ENCODE results near the gene NDC80.

NDC80 gene

DNA sequence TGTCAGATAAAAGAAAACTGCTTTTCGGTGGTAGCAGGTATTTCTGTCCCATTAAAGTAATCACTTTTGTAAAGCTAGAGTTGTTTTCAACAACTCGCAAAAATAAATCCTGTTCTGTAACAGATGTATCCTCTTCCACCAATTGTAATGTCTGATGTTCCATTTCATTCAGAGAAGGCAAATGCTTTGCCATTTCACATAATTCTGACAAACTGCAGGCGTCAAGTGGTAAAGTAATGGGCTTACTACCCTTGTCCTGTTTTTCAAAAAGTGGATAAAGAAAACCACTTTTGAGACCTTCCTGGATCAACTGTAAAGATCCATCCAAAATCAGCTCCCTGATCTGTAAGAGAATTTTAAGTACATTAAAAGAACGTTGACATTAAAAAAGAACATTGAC is 16.7 kb upstream of the NDC80 start:
- 100% methylated on average over 4 of the region's 4 CpGs for WGBS
- no peak overlapping the region for H2AFZ ChIP-seq (ENCODE audit: low read depth, low read length)
- no peak overlapping the region for H3K23ac ChIP-seq (ENCODE audit: low read length in 2 of 2)
- no peak overlapping the region for H2BK12ac ChIP-seq (ENCODE audit: low read length in 2 of 2)
- H3K4ac ChIP-seq (ENCODE audit: low read depth in 1 of 2, low read length in 2 of 2): no peak overlapping the region
- no peaks in the 10 kb centered on the region for H3K9me3 ChIP-seq (ENCODE audit: control insufficient read depth, low read length)
- no peaks in the 10 kb centered on the region for H3K4me1 ChIP-seq (ENCODE audit: control insufficient read depth, insufficient read depth, low read depth, low read length)
- H3K36me3 ChIP-seq (ENCODE audit: control insufficient read depth in 1 of 2, insufficient read depth in 2 of 2, low read depth in 1 of 2, low read length in 2 of 2): peaks cover 0 to 7% of the 10 kb centered on the region in 2 experiments
- DNase-seq: no peak
- no peak overlapping the region for H2BK5ac ChIP-seq (ENCODE audit: low read depth, low read length, poor library complexity, severe bottlenecking)
- no peak overlapping the region for H3K27ac ChIP-seq (ENCODE audit: low read length, poor library complexity, severe bottlenecking)
- no peaks in the 10 kb centered on the region for H3K27me3 ChIP-seq (ENCODE audit: control insufficient read depth in 1 of 2, insufficient read depth in 1 of 2, low read length in 2 of 2)
- H4K8ac ChIP-seq (ENCODE audit: low read length): no peak overlapping the region
- no peak overlapping the region for H2AK5ac ChIP-seq (ENCODE audit: low read length, severe bottlenecking)
- H3K4me2 ChIP-seq (ENCODE audit: low read length, poor library complexity, severe bottlenecking): no peak overlapping the region
- H3K79me1 ChIP-seq (replicated peaks; ENCODE audit: low read length, poor library complexity, severe bottlenecking): peaks cover 11% of the 10 kb centered on the region
- no peak overlapping the region for H2BK15ac ChIP-seq (ENCODE audit: low read depth, poor library complexity, severe bottlenecking)
- H3K4me3 ChIP-seq (ENCODE audit: insufficient read depth in 1 of 2, low read depth in 1 of 2, low read length in 2 of 2): no peak overlapping the region
- no peak overlapping the region for H3K18ac ChIP-seq (ENCODE audit: low read depth in 1 of 2, low read length in 2 of 2)
- no peak overlapping the region for H3K14ac ChIP-seq (ENCODE audit: low read length in 2 of 2)
- no peak overlapping the region for H2BK120ac ChIP-seq (ENCODE audit: low read depth, low read length)
- no peak overlapping the region for H3K9ac ChIP-seq (ENCODE audit: low read length)
- H4K91ac ChIP-seq (ENCODE audit: low read length): no peak overlapping the region

DNA sequence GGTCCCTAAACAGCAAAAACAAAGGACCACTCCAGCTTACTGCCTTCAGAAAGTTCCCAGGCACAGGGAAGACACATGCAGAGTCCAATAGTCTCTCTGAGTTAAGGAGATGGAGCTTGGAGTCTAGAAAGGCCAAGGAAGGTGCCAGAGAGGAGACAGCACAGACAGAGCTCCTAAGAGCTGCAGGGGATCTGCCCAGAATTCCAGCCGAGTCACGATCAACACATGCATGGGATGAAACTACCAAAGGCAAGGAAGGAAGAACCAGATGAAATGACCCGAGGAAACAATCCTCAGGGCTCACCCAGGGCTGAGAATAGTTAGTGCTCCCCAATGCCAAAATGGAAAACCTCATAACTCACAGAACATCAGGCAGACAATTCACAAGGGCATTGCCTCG is 15.5 kb upstream of the NDC80 start:
- WGBS: 53% methylated on average over 3 of the region's 4 CpGs
- Histone ChIP-seq H3K4me3 (ENCODE audit: insufficient read depth in 1 of 2, low read depth in 1 of 2, low read length in 2 of 2) (no peak overlapping the region), H3K9me3 (ENCODE audit: control insufficient read depth, low read length) (no peaks in the 10 kb centered on the region), H3K4me2 (ENCODE audit: low read length, poor library complexity, severe bottlenecking) (no peak overlapping the region), H4K8ac (ENCODE audit: low read length) (no peak overlapping the region), H3K23ac (ENCODE audit: low read length in 2 of 2) (no peak overlapping the region), H2BK120ac (ENCODE audit: low read depth, low read length) (no peak overlapping the region), H4K91ac (ENCODE audit: low read length) (no peak overlapping the region), H2AK5ac (ENCODE audit: low read length, severe bottlenecking) (no peak overlapping the region), H3K4me1 (ENCODE audit: control insufficient read depth, insufficient read depth, low read depth, low read length) (no peaks in the 10 kb centered on the region), H3K18ac (ENCODE audit: low read depth in 1 of 2, low read length in 2 of 2) (no peak overlapping the region), H3K36me3 (ENCODE audit: control insufficient read depth in 1 of 2, insufficient read depth in 2 of 2, low read depth in 1 of 2, low read length in 2 of 2) (peaks cover 0 to 7% of the 10 kb centered on the region in 2 experiments), H2AFZ (ENCODE audit: low read depth, low read length) (no peak overlapping the region), H2BK12ac (ENCODE audit: low read length in 2 of 2) (no peak overlapping the region), H3K27ac (ENCODE audit: low read length, poor library complexity, severe bottlenecking) (no peak overlapping the region), H2BK5ac (ENCODE audit: low read depth, low read length, poor library complexity, severe bottlenecking) (no peak overlapping the region), H3K27me3 (ENCODE audit: control insufficient read depth in 1 of 2, insufficient read depth in 1 of 2, low read length in 2 of 2) (no peaks in the 10 kb centered on the region), H3K4ac (ENCODE audit: low read depth in 1 of 2, low read length in 2 of 2) (no peak overlapping the region), H3K14ac (ENCODE audit: low read length in 2 of 2) (no peak overlapping the region), H2BK15ac (ENCODE audit: low read depth, poor library complexity, severe bottlenecking) (no peak overlapping the region), H3K9ac (ENCODE audit: low read length) (no peak overlapping the region), H3K79me1 (replicated peaks; ENCODE audit: low read length, poor library complexity, severe bottlenecking) (peaks cover 11% of the 10 kb centered on the region)
- DNase-seq: no peak

DNA sequence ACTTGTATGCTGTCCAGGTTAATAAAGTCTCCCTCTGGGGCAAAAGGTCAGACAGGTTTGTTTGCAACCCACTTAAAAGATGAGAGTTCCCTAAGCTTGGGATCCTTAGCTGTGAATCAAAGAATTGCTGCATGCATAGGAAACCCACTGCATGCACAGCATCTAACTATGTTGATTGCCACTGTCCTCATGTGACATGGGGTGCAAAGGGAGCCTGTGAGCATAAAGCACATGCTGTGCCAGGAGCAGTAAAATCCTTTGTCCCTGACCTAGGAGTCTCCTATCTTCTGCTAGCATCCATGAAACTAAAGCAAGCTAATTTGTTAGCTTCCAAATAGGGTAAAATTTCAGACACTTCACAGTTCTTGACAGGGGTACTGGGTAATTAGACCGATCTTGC is 13.8 kb upstream of the NDC80 start:
- no peak overlapping the region for H2BK5ac ChIP-seq (ENCODE audit: low read depth, low read length, poor library complexity, severe bottlenecking)
- peaks cover 11% of the 10 kb centered on the region for H3K79me1 ChIP-seq (replicated peaks; ENCODE audit: low read length, poor library complexity, severe bottlenecking)
- H2AK5ac ChIP-seq (ENCODE audit: low read length, severe bottlenecking): no peak overlapping the region
- H4K91ac ChIP-seq (ENCODE audit: low read length): no peak overlapping the region
- DNase-seq: no peak
- H3K4me3 ChIP-seq (ENCODE audit: insufficient read depth in 1 of 2, low read depth in 1 of 2, low read length in 2 of 2): no peak overlapping the region
- 100% methylated on average over 1 of the region's 1 CpG for WGBS
- no peak overlapping the region for H2BK15ac ChIP-seq (ENCODE audit: low read depth, poor library complexity, severe bottlenecking)
- H3K18ac ChIP-seq (ENCODE audit: low read depth in 1 of 2, low read length in 2 of 2): no peak overlapping the region
- H2BK120ac ChIP-seq (ENCODE audit: low read depth, low read length): no peak overlapping the region
- no peak overlapping the region for H4K8ac ChIP-seq (ENCODE audit: low read length)
- no peak overlapping the region for H3K23ac ChIP-seq (ENCODE audit: low read length in 2 of 2)
- no peak overlapping the region for H3K9ac ChIP-seq (ENCODE audit: low read length)
- no peak overlapping the region for H3K4ac ChIP-seq (ENCODE audit: low read depth in 1 of 2, low read length in 2 of 2)
- no peak overlapping the region for H2BK12ac ChIP-seq (ENCODE audit: low read length in 2 of 2)
- H2AFZ ChIP-seq (ENCODE audit: low read depth, low read length): no peak overlapping the region
- H3K27me3 ChIP-seq (ENCODE audit: control insufficient read depth in 1 of 2, insufficient read depth in 1 of 2, low read length in 2 of 2): no peaks in the 10 kb centered on the region
- H3K9me3 ChIP-seq (ENCODE audit: control insufficient read depth, low read length): no peaks in the 10 kb centered on the region
- no peak overlapping the region for H3K27ac ChIP-seq (ENCODE audit: low read length, poor library complexity, severe bottlenecking)
- H3K4me2 ChIP-seq (ENCODE audit: low read length, poor library complexity, severe bottlenecking): no peak overlapping the region
- no peak overlapping the region for H3K14ac ChIP-seq (ENCODE audit: low read length in 2 of 2)
- no peaks in the 10 kb centered on the region for H3K4me1 ChIP-seq (ENCODE audit: control insufficient read depth, insufficient read depth, low read depth, low read length)
- peaks cover 3 to 19% of the 10 kb centered on the region in 2 experiments for H3K36me3 ChIP-seq (ENCODE audit: control insufficient read depth in 1 of 2, insufficient read depth in 2 of 2, low read depth in 1 of 2, low read length in 2 of 2)

GRCh38 chr18:2559249-2559648 is 12.1 kb upstream of the NDC80 start:
- WGBS: no CpG with 5 or more reads among the region's 1 CpG
- no peak overlapping the region for H2BK12ac ChIP-seq (ENCODE audit: low read length in 2 of 2)
- no peak overlapping the region for H4K8ac ChIP-seq (ENCODE audit: low read length)
- no peak overlapping the region for H3K14ac ChIP-seq (ENCODE audit: low read length in 2 of 2)
- no peak overlapping the region for H4K91ac ChIP-seq (ENCODE audit: low read length)
- no peaks in the 10 kb centered on the region for H3K4me1 ChIP-seq (ENCODE audit: control insufficient read depth, insufficient read depth, low read depth, low read length)
- H3K36me3 ChIP-seq (ENCODE audit: control insufficient read depth in 1 of 2, insufficient read depth in 2 of 2, low read depth in 1 of 2, low read length in 2 of 2): peaks cover 3 to 23% of the 10 kb centered on the region in 2 experiments
- H3K79me1 ChIP-seq (replicated peaks; ENCODE audit: low read length, poor library complexity, severe bottlenecking): peaks cover 11% of the 10 kb centered on the region
- no peak overlapping the region for H3K9ac ChIP-seq (ENCODE audit: low read length)
- no peaks in the 10 kb centered on the region for H3K9me3 ChIP-seq (ENCODE audit: control insufficient read depth, low read length)
- DNase-seq: no peak
- no peak overlapping the region for H3K4ac ChIP-seq (ENCODE audit: low read depth in 1 of 2, low read length in 2 of 2)
- H2BK15ac ChIP-seq (ENCODE audit: low read depth, poor library complexity, severe bottlenecking): no peak overlapping the region
- H3K4me2 ChIP-seq (ENCODE audit: low read length, poor library complexity, severe bottlenecking): no peak overlapping the region
- no peak overlapping the region for H3K4me3 ChIP-seq (ENCODE audit: insufficient read depth in 1 of 2, low read depth in 1 of 2, low read length in 2 of 2)
- no peaks in the 10 kb centered on the region for H3K27me3 ChIP-seq (ENCODE audit: control insufficient read depth in 1 of 2, insufficient read depth in 1 of 2, low read length in 2 of 2)
- no peak overlapping the region for H3K18ac ChIP-seq (ENCODE audit: low read depth in 1 of 2, low read length in 2 of 2)
- no peak overlapping the region for H3K27ac ChIP-seq (ENCODE audit: low read length, poor library complexity, severe bottlenecking)
- no peak overlapping the region for H3K23ac ChIP-seq (ENCODE audit: low read length in 2 of 2)
- no peak overlapping the region for H2BK5ac ChIP-seq (ENCODE audit: low read depth, low read length, poor library complexity, severe bottlenecking)
- no peak overlapping the region for H2AFZ ChIP-seq (ENCODE audit: low read depth, low read length)
- no peak overlapping the region for H2AK5ac ChIP-seq (ENCODE audit: low read length, severe bottlenecking)
- no peak overlapping the region for H2BK120ac ChIP-seq (ENCODE audit: low read depth, low read length)
